Islet precursor cell (in vitro differentiated cells): ENCODE measurements around the gene SPHK2.
"Not testable (repeated sequence)": the region's sequence is repeated elsewhere in the genome, so short reads cannot be mapped to it uniquely, and the experiment has no call there.

Source experiments
- DNase-seq: peaks from one replicate; pipeline ENCODE4 v3.0.0-alpha.2; 2018

Gene SPHK2

DNA sequence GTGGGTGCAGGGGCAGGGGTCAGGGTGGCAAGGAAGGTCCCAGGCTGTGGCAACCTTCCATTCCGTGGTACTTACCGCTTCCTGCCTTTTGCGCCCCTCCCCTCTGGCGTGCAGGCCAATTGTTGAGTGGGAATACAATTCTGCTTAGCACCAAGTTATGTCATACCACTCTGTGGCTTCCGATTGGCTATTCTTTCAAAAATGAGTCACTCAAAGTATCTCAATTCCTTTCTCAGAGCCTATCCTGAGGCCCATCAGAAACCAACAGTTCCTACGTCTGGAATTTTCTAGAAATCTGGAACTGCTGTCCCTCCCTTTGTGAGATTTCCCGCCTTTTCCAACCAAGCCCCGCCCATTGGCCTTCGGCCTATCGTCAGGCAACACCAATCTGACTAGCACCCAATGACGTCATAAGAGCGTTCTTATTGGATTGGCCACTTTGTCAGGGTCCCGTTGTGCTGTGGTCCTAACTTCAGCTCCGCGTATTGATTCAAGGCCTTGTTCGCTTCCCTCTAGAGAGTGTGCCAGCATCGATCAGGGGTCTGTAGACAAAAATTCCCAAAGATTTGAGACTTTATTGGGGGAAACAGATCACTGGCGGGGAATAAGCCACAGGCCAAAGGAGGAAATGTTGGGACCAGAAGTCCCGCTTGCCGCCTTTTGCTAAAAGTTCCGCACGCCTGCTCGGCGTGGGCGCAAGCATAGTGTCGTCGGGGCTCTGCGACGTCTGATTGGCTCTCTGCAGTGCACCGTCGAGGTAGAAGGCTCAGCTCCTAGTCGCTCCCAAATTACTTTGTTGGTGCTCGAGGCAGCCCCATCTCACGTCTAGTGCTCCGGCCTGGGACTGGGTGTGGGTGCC lies 41.8 kb downstream of the SPHK2 start:
- no peak for DNase-seq

DNA sequence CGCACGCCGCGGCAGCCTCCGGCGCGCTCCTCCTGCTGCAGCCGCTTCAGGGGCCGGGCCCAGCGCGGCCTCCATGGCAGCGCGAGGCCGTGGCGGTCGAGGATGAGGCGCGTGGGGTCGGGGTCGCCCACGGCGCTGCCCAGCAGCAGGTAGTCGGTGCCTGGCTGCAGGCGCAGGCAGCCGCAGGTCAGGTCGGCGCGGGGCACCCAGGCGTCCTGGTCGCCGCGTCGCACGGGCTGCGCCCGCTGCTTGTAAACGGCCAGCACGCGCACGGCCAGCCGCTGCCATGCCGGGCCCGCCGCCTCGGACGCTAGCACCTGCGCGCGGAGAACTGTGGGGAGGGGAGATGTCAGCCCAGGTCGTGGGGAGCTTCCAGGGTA lies 42.4 kb downstream of the SPHK2 start:
- no peak for DNase-seq

DNA sequence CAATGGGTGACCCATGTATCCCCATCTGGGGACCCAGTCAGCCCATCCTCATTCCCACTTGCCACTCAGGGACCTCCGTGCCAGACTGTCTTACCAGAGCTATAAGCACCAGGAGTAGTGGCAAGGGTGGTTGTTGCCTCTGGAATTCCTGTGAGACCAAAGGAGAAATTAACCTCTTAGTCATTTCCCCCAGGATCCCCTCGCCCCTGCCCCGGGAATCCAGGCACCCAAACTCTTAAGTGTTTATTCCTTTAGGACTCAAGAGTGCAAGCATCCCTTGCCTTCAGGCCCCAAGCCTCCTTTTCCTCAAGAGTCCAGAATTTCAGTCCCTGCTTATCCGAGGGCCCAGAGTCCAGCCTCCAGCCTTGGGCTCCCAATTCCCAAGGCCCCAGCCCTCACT lies 44.4 kb downstream of the SPHK2 start:
- no peak for DNase-seq

DNA sequence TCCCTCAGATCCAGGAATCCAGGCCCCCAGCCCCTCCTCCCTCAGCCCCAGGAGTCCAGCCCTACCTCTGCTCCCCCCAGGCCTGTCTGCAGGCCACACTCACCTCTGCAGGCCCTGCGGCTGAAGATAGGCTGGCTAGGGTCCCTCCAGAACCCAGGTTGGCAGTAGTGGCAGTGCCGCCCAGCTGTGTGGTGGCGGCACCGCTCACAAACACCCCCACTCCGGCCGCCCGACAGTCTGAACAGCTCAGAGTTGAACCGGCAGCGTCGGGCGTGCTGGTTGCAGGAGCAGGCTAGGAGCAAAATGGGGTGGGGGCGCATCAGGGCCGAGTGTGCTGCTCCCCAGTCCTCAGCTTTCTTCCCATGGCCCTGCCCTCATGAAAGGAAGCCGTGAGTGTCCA lies 45.2 kb downstream of the SPHK2 start:
- no peak for DNase-seq

DNA sequence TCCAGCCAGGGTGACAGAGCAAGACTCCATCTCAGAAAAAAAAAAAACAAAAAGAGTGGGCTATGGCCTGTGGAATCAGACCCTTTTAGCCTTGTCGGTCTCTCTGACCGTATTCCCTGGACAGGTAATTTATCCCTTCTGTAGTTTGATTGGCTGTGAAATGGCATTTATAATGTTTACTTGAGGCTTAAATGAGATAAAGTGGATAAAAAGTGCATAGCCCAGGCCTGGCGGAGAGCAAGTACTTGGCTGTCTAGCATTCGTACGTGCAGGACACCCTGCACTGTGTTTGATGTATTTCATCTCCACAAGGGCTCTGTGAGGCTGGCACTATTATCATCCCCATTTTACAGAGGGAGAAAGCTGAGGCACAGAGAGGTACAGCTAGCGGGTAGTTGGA lies 46.5 kb downstream of the SPHK2 start:
- no peak for DNase-seq

DNA sequence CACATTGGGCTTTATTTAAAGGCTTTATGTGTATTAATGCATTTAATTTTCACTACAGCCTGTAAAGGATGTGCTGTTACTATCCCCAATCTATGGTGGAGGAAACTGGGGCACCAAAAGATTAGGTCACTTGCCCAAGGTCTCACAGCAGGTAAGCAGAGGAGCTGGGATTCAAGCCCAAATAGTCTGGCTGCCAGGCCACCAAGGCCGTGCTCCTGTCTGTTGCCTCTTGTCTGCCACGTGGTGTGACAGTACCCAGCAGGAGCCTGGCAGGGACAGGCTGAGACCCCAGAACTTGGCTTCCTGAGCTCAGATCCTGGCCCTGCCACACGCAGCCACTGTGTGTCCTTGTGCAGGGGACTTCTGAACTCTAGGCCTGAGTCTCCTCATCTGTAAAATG lies 49.0 kb downstream of the SPHK2 start:
- DNase-seq, result no peak

DNA sequence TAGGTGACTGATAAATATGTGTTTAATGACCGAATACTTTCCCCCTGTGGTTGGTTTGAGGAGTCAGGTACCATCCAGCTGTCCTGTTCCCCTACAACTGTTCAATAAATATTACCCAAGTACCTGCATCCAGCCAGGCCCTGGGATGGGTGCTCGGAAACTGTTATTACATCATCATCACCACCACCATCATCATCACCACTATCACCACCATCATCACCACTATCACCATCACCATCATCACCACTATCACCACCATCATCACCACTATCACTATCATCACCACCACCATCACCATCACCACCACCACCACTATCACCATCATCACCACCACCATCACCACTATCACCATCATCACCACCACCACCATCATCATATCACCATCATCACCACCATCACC lies 49.5 kb downstream of the SPHK2 start:
- no peak for DNase-seq

DNA sequence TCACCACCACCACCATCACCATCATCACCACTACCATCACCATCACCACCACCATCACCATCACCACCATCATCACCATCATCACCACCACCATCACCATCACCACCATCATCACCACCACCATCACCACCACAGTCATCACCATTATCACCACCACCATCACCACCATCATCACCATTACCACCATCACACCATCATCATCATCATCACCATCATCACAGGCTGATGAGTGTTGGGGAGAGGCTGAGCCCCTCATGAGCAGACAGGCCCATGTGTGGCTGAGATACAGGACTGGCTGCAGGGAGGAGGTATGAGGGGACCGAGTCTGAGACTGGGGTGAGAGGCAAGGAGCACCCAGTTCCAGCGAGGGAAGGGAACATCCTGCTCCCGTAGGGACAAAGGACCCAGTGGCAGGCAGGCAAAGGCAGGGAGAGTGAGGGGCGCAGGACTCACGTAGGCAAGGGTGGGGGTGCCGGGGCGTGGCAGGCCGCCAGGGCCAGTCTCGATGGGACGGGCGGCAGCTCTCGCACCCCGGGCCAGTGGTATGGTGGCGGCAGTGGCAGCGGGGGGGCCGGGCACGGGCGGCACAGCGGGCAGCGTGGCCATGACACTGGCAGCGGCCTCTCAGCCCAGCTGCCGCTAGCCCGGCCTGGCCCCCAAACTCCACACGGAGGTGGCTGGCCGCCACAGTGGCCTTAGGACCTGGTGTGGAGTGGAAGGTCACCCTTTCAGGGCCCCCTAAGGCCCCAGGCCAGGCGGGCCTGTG lies 50.8 kb downstream of the SPHK2 start:
- DNase-seq, result no peak

DNA sequence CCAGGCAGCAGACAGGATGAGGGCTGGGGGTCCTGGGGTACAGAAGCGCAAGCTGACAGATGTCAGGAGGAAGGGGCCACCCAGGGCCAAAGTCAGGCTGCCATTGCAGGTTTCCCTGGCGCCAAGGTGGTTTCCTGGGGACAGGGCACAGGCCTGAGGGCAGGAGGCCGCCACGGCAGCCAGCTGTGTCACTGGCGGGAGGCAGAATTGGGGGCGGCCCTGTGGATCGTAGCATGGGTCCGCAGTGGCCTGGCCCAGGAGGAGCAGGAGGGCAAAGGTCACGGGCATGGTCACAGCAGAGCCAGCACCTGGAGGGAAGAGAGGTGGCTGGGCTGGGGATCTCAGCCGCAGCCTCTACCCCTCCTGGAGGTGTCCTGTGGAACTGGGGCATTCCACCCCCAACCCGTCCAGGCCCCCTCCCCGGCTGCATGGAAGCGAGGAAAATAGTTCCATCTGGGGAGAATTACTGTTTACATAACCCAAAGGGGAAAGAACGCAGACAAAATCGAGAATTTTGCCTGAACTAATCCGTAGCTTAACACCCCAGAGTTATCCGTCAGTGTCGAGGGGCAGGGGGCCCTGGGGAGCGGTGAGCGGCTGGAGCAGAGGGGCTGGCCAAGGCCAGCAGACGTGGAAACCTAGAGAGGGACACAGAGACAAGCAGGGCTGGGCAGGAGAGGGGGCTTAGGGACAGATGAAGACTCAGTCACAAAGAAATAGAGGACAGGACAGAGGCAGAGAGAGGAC lies 51.6 kb downstream of the SPHK2 start:
- DNase-seq, result no peak

DNA sequence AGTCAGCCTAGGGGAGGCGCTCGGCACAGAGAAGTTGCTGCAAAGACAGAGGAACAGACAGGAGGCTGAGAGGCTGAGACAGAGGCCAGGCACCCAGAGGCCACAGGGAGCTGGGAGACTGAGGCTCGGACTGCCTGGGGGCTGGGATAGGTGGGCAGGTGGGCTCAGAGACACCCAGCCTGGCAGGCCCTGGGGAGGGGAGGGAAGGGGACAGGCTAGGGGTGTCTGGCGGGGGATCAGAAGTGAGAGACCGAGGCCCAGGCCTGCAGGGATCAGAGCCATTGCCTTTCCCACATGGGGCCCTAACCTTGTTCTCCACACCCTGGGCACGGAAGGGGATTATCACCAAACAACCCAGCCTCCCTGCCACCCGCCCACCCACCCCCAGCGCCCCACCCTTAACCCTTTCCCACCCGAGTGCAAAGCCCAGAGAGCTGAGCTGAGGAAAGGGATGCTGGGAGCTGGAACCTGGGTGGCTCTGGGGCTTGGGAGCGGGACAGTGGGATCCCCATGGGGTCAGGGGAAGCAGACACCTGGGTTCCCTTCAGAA lies 52.2 kb downstream of the SPHK2 start:
- no peak for DNase-seq

DNA sequence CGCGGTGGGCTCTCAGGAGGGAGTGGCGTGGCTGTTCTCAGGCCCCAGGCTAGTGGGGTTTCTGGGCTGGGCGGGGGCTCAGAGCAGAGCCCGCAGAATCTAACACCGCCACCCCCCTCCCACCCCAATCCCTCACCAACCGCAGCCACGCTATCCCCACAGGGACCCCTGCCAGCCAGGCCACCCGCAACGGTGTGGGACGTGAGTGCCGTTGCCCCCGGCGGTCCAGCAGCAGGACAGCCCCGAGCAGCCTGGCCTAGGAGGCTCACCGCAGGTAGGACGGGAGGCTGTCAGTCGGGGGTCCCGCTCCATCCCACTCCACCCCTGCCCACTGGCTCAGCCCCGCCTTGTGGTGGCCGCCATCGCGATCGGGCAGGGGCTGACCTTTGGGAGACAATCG lies 53.7 kb downstream of the SPHK2 start, which contains the start of gene NTN5:
TSS of gene NTN5 (minus strand) at position 24 of the 400 bp plus-strand sequence. CDS start 2,031 bp downstream, outside the sequence.
- DNase-seq, result no peak

DNA sequence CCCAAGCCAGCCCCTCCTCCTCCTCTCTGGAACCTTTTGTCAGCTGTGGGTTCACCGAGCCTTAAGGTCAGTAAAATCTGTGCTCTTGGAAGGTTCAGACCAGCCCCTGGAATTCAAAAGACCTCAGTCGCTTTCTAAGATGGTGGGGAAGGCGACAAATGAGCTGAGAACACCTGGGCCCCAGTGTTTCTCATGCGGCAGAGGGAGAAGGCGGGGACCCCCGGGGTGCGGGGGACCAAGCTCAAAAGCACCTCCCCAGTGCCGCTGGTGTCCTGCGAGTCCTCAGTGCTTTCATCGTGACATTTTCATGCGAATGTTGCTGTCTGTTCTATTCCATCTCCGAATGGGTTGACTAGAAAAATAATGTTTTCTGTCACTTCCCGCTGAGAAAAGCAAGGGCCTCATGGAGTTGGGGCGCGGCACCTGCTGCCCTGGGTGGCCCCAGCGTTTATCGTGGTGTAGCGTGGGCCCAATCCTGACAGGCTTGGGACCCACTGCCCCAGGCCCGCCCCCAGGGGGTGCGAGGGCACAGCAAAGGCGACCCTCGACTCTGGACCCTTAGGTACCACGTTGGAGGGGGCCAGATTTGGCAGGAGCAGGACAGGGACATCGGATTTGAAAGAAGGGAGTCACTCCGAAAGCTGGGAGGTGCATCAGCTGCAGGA lies 54.3 kb downstream of the SPHK2 start:
- no peak for DNase-seq

DNA sequence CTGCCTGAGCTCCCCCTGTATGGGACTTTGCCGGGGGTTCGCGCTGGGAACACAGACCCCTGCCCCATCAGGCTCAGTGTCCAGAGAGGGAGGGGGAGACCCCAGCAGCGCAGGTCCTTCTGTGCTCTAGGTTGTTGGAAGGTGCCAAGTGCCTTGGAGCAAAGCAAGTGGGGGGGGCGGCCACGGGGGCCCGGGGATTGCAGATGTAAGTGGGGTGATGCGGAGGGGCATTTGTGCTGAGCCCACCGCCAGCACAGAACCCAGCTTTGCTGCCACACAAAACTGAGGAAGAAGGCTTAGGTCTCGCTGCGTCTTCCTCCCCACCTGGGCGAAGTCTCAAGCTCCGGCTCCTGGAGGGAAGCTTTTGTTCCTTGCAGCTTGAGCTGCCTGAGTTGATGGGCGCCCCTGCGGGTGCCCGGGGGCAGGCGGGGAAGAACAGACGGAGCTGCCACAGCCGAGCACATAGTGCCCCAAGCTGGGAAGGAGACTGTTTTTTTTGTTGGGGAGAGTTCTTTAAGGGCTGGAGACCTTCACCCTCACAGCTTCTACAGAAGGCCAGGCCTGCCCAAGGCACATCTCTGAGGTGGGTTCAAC lies 55.0 kb downstream of the SPHK2 start:
- DNase-seq, result no peak

DNA sequence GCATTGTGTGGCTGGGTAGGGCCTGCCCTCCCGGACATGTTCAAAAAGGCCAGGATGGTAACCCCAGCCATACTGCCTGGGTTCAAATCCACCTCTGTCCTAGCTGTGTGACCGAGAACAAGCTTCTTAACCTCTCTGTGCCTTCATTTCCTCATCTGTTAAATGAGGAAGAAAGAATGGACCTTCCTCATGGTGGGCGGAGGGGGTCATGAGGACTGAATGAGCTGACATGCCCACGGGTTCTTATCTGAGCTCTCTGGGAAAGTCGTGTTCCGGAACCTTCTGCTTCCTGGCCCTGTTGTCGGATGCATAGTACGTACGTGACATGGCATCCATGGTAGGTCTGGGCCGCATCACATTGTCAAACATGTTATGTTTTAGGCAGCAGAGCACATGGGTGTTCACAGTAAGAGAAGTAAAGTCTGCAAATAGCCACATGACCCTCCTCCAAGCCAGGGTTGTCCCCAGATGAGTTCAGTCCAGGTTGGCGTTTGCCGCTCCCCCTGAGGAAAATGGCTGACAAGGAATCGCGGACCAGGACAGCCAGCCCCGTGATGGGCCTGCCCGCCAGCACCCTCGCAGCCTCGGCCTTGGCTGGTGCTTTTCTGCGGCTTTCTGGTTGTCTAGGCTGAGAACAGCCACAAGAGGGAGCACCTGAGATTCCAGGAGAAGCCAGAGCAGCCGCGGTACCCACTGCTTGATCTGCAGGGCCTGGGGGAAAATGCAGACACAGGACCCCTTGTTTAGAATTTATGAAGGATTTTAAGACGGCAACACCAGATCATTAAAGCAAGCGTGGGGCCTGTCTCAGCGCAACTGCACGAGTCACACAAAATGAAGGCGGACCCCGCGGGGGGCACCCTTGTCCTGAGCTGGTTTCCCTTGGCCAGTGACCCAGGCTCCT lies 55.9 kb downstream of the SPHK2 start:
- peak; percentile 93 for DNase-seq

DNA sequence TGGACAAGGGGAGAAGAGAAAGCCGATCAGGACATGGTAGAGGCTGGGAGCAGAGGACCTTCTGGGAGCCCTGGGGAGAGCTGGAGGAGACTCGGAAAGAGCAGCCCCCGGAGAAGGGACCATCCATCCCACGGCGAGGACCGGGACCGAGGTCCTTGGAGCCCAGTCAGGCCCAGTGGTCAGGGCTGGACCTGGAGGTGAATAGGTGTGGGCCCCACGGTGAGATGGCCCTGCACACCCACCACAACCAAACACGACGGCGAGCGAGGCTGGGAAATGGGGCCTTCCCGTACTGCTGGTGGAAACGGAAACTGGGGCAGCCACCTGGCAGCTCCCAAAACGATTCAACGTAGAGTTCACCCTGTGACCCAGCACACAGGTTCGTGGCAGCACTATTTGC lies 57.2 kb downstream of the SPHK2 start:
- no peak for DNase-seq

DNA sequence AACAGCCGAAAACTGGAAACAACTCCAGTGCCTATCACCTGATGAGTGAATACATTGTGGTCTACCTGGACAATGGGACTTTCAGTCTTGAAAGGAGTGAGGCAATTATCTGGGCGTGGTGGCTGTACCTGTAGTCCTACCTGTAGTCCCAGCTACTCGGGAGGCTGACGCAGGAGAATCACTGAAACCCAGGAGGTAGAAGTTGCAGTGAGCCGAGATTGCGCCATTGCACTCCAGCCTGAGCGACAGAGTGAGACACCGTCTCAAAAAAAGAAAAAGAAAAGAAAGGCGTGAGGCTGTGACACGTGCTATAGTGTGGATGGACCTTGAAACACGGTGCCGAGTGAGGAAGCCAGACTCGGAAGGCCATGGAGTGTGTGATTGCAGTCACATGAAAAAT lies 57.6 kb downstream of the SPHK2 start:
- DNase-seq, result no peak

DNA sequence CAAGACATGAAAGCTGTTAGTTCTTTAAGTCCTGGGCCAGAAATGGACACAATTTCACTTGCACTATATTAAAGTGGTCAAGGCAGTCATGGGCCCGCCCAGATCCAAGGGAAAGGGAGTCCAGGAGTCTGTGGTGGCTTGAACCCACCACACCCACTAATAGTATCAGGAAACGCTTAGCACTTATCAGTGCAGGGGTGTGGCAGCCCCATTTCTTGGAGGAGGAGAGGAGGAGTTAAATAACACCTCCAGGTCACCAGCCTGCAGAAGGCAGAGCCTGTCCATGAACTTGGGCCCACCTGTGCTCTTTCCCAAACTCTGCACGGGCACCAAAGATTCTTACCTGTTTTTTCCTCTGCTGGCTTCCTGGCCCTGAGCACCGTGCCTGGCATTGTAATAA lies 58.9 kb downstream of the SPHK2 start:
- DNase-seq, result no peak

DNA sequence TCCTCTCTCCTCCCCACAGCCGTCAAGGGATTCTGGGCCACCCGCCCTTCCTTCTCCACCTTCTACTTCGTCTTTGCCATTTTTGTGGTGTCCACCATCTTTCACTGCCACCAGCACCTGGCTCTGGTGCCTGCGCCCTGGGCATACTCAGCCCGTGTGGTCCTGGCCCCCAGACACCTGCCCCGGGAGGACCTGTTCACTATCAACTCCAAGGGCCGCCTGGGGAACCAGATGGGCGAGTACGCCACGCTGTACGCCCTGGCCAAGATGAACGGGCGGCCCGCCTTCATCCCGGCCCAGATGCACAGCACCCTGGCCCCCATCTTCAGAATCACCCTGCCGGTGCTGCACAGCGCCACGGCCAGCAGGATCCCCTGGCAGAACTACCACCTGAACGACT lies 60.7 kb downstream of the SPHK2 start:
- DNase-seq, result not testable (repeated sequence)
